ENCODE measurements around the gene IGFBP2. TPM values are rescaled to one million over a fixed set of nuclear protein-coding genes. Genes with fewer than 3 reads are reported as not detected.

The IGFBP2 gene
- total and polyA plus RNA-seq, 2 of the 4 experiments (the other 2 are of a cell fraction): 33.5 to 236 TPM

- 100% methylated on average over 1 of the region's 7 CpGs; no CpG with 5 or more reads in 1 of the 2 experiments for WGBS, 2 experiments (ENCODE audit: extremely low coverage in 2 of 2, insufficient read length in 1 of 2)
- DNase-seq: no peak
Observed at GRCh38 chr2:216618785-216619184, 14.4 kb upstream of the IGFBP2 start.

More at GRCh38 chr2:216618785-216619184, 14.4 kb upstream of the IGFBP2 start:
- H2AFZ ChIP-seq (replicated peaks; ENCODE audit: low read length, poor library complexity): no peak overlapping the region
- H4K8ac ChIP-seq (ENCODE audit: low read depth in 2 of 2, low read length in 2 of 2): no peak overlapping the region; a peak in 1 of 4 replicates
- H3K14ac ChIP-seq (replicated peaks; ENCODE audit: low read depth, low read length): no peak overlapping the region
- no peak overlapping the region for H2BK120ac ChIP-seq (ENCODE audit: low read depth, low read length)
- CTCF ChIA-PET: no interaction called here
- H2BK5ac ChIP-seq (ENCODE audit: low read depth, low read length, poor library complexity, severe bottlenecking): no peak overlapping the region
- in situ Hi-C loops (cut with MboI; ENCODE audit: low sequenced_read_pairs) (no loop called here), intact Hi-C loops (cut with micrococcal nuclease) (no loop called here), dilution Hi-C loops (cut with HindIII; ENCODE audit: low sequenced_read_pairs, unreplicated experiment) (no loop called here)
- peaks cover 7% of the 10 kb centered on the region; the same call in 1 of the 2 replicates for H3K27me3 ChIP-seq (ENCODE audit: control insufficient read depth, insufficient read depth, low read length)
- POLR2A ChIA-PET (ENCODE audit: unreplicated experiment): no interaction called here
- no peaks in the 10 kb centered on the region for H3K9me3 ChIP-seq (ENCODE audit: control insufficient read depth, insufficient read depth, low read length)
- no peak overlapping the region for H2BK20ac ChIP-seq (ENCODE audit: low read depth, low read length)
- H3K27ac ChIP-seq (ENCODE audit: insufficient read depth, low read length): peak overlapping the region; percentile 12; the same call in 1 of the 2 replicates
- H3K4me3 ChIP-seq (ENCODE audit: insufficient read depth, low read depth, low read length): no peak overlapping the region
- H3K4me1 ChIP-seq (ENCODE audit: control insufficient read depth, insufficient read depth, low read length): peaks cover 7% of the 10 kb centered on the region; the same call in 1 of the 2 replicates
- H2AK9ac ChIP-seq (replicated peaks; ENCODE audit: low read depth, low read length, poor library complexity): no peak overlapping the region
- H3K9me1 ChIP-seq (ENCODE audit: insufficient read depth, low read length): peaks cover 4% of the 10 kb centered on the region; the same call in 1 of the 2 replicates
- no peak overlapping the region for H3K23ac ChIP-seq (ENCODE audit: low read depth, low read length)
- H3K9ac ChIP-seq (ENCODE audit: low read depth, low read length): no peak overlapping the region
- no peak overlapping the region for H3K56ac ChIP-seq (ENCODE audit: extremely low read depth, insufficient read depth, low read length)
- H2AK5ac ChIP-seq (ENCODE audit: low read depth, low read length): no peak overlapping the region
- H2BK15ac ChIP-seq (ENCODE audit: low read depth, low read length): no peak overlapping the region
- no TSS peak for BruUV-seq (replicated peaks)
- peak overlapping the region; percentile 21 for H4K91ac ChIP-seq (ENCODE audit: insufficient read depth, low read depth, low read length)
- no peak overlapping the region for H3K4me2 ChIP-seq (ENCODE audit: low read depth, low read length)
- TF ChIP-seq CHD1 (IDR thresholded peaks at IDR 0.05; ENCODE audit: low read depth, low read length) (no peak), FOS (IDR thresholded peaks at IDR 0.05; ENCODE audit: low read depth, low read length) (no peak), CEBPB (IDR thresholded peaks at IDR 0.05; ENCODE audit: low read depth, low read length) (no peak), RAD21 (IDR thresholded peaks at IDR 0.05; ENCODE audit: low read length) (no peak), MAZ (IDR thresholded peaks at IDR 0.05; ENCODE audit: borderline replicate concordance, low read depth, low read length) (no peak), RCOR1 (IDR thresholded peaks at IDR 0.05; ENCODE audit: insufficient replicate concordance, low read length) (no peak), NFE2L2 (IDR thresholded peaks at IDR 0.05; ENCODE audit: low read depth, low read length) (no peak), MXI1 (IDR thresholded peaks at IDR 0.05; ENCODE audit: borderline replicate concordance, low read depth, low read length) (no peak)
- TF ChIP-seq, protein P1, sequence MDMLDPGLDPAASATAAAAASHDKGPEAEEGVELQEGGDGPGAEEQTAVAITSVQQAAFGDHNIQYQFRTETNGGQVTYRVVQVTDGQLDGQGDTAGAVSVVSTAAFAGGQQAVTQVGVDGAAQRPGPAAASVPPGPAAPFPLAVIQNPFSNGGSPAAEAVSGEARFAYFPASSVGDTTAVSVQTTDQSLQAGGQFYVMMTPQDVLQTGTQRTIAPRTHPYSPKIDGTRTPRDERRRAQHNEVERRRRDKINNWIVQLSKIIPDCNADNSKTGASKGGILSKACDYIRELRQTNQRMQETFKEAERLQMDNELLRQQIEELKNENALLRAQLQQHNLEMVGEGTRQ (IDR thresholded peaks at IDR 0.05; ENCODE audit: low read depth, low read length): no peak
- no peak overlapping the region for H3K4ac ChIP-seq (ENCODE audit: low read depth, low read length)
- H3K79me1 ChIP-seq (ENCODE audit: low read depth in 1 of 2, low read length in 2 of 2): no peaks in the 10 kb centered on the region
- no peaks in the 10 kb centered on the region for H3K36me3 ChIP-seq (ENCODE audit: control insufficient read depth, insufficient read depth, low read length)
- ATAC-seq (ENCODE audit: low read depth): no peak
- H4K20me1 ChIP-seq (ENCODE audit: insufficient read depth, low read length): no peaks in the 10 kb centered on the region
- no peak overlapping the region; the same call in 1 of the 2 replicates for H4K5ac ChIP-seq (ENCODE audit: low read depth, low read length)
- H3K18ac ChIP-seq (ENCODE audit: low read depth, low read length): no peak overlapping the region; the same call in 1 of the 2 replicates
